NCI-H526 (cell line): Measurements from ENCODE around the gene PLEKHJ1.

ENCODE experiments used
- DNase-seq, 2 experiments: peaks; one replicate each; lab custom pipeline; 2025; lab: John Stamatoyannopoulos, UW

The PLEKHJ1 gene

GRCh38 chr19:2235381-2236063 is 607 bp downstream of the PLEKHJ1 start:
- peak in 1 of 2 experiments; percentile 56 for DNase-seq

- no peak for DNase-seq
Observed at GRCh38 chr19:2234996-2235380, 1.1 kb downstream of the PLEKHJ1 start.

GRCh38 chr19:2233601-2234280 is 2.4 kb downstream of the PLEKHJ1 start:
- no peak for DNase-seq

GRCh38 chr19:2232286-2233151 is 3.6 kb downstream of the PLEKHJ1 start:
- no peak for DNase-seq

GRCh38 chr19:2231621-2232221 is 4.4 kb downstream of the PLEKHJ1 start:
- no peak for DNase-seq

GRCh38 chr19:2230807-2231533 is 5.2 kb downstream of the PLEKHJ1 start:
- no peak for DNase-seq

- no peak for DNase-seq
Observed at GRCh38 chr19:2230033-2230531, 6.0 kb downstream of the PLEKHJ1 start.

- DNase-seq = no peak
Observed at GRCh38 chr19:2229103-2230032, 6.8 kb downstream of the PLEKHJ1 start.

- no peak for DNase-seq
Observed at GRCh38 chr19:2228157-2229030, 7.7 kb downstream of the PLEKHJ1 start.

GRCh38 chr19:2227415-2228156 is 8.5 kb downstream of the PLEKHJ1 start:
- peak in 1 of 2 experiments; percentile 43 for DNase-seq

- no peak for DNase-seq
Observed at GRCh38 chr19:2226840-2227360, 9.2 kb downstream of the PLEKHJ1 start.

GRCh38 chr19:2226051-2226839 is 9.9 kb downstream of the PLEKHJ1 start:
- DNase-seq = no peak

- DNase-seq = no peak
Observed at GRCh38 chr19:2225415-2226050, 10.6 kb downstream of the PLEKHJ1 start.

- no peak for DNase-seq
Observed at GRCh38 chr19:2224754-2225349, 11.3 kb downstream of the PLEKHJ1 start.

- no peak for DNase-seq
Observed at GRCh38 chr19:2223959-2224358, 12.2 kb downstream of the PLEKHJ1 start.

GRCh38 chr19:2223391-2223790 is 12.7 kb downstream of the PLEKHJ1 start:
- no peak for DNase-seq

GRCh38 chr19:2221918-2222317 is 14.2 kb downstream of the PLEKHJ1 start:
- no peak for DNase-seq
